CD14-positive monocyte (primary cell): ENCODE results near the gene GLCCI1. TPM values are rescaled to one million over a fixed set of nuclear protein-coding genes. Genes with fewer than 3 reads are reported as not detected.

Source experiments
- DNase-seq, 3 donors: peaks; one replicate each; pipeline ENCODE4 v3.0.0-alpha.2; 2011 to 2022
- H2AFZ ChIP-seq: 2 replicates; pipeline ENCODE4 v1.6.0; 2012; ENCODE audit warnings: mild to moderate bottlenecking, low read depth, low read length, inconsistent platforms; ENCODE audit not compliant: insufficient read depth, poor library complexity, severe bottlenecking
- H3K27ac ChIP-seq, 2 donors: 1 replicate in 1 of 2; 2 replicates in 1 of 2; pipeline ENCODE4 v1.5.1; 2012 to 2013; ENCODE audit warnings: low read length in 2 of 2, control low read depth in 1 of 2, inconsistent platforms in 1 of 2, low read depth in 1 of 2, mild to moderate bottlenecking in 1 of 2
- H3K27me3 ChIP-seq, 2 donors: one replicate each; pipeline versions ENCODE4 v1.6.0 to v1.6.1; 2011 to 2013; ENCODE audit warnings: low read length in 2 of 2; ENCODE audit not compliant: control insufficient read depth in 2 of 2, insufficient read depth in 2 of 2
- H3K36me3 ChIP-seq, 2 donors: replicated peaks in 1 of 2; 1 replicate in 1 of 2; 2 replicates in 1 of 2; pipeline versions ENCODE4 v1.5.1 to v1.6.1; 2012 to 2013; ENCODE audit warnings: low read length in 2 of 2, control low read depth in 1 of 2, inconsistent platforms in 1 of 2, mild to moderate bottlenecking in 1 of 2; ENCODE audit not compliant: insufficient read depth in 2 of 2, control insufficient read depth in 1 of 2
- H3K4me1 ChIP-seq, 2 donors: 1 replicate in 1 of 2; 2 replicates in 1 of 2; pipeline versions ENCODE4 v1.5.1 to v1.6.1; 2012 to 2013; ENCODE audit warnings: low read length in 2 of 2, control low read depth in 1 of 2, inconsistent platforms in 1 of 2, mild to moderate bottlenecking in 1 of 2, moderate library complexity in 1 of 2; ENCODE audit not compliant: insufficient read depth in 2 of 2, control insufficient read depth in 1 of 2
- H3K4me2 ChIP-seq: replicated peaks from 2 replicates; pipeline ENCODE3; 2012; ENCODE audit warnings: low read length, moderate library complexity, mild to moderate bottlenecking; ENCODE audit not compliant: poor library complexity, severe bottlenecking; ENCODE audit errors: extremely low read depth
- H3K4me3 ChIP-seq, 3 experiments: fragments of 200-600 bp in 1 of 3; sonication (generic) in 1 of 3; replicated peaks in 1 of 3; 1 replicate in 2 of 3; 2 replicates in 1 of 3; pipeline ENCODE4 v1.5.1; 2011 to 2013; ENCODE audit warnings: low read length in 3 of 3, mild to moderate bottlenecking in 3 of 3, control low read depth in 2 of 3, low read depth in 2 of 3, inconsistent platforms in 1 of 3, moderate library complexity in 1 of 3
- H3K79me2 ChIP-seq: 2 replicates; pipeline ENCODE4 v1.6.0; 2012; ENCODE audit warnings: mild to moderate bottlenecking, control low read depth, inconsistent platforms, low read length, moderate library complexity; ENCODE audit not compliant: insufficient read depth
- H3K9ac ChIP-seq: 2 replicates; pipeline ENCODE4 v1.6.0; 2017; ENCODE audit warnings: low read length, mild to moderate bottlenecking; ENCODE audit not compliant: insufficient read depth, poor library complexity, severe bottlenecking
- H3K9me3 ChIP-seq, 2 donors: replicated peaks in 1 of 2; 1 replicate in 1 of 2; 2 replicates in 1 of 2; pipeline versions ENCODE4 v1.5.1 to v1.6.1; 2012 to 2013; ENCODE audit warnings: low read length in 2 of 2, control low read depth in 1 of 2; ENCODE audit not compliant: control insufficient read depth in 1 of 2, insufficient read depth in 1 of 2
- H4K20me1 ChIP-seq: 2 replicates; pipeline ENCODE4 v1.6.0; 2012; ENCODE audit warnings: mild to moderate bottlenecking, low read length, control low read depth, moderate library complexity; ENCODE audit not compliant: insufficient read depth
- H3K27ac Mint-ChIP-seq, 7 donors: one replicate each; pipeline ENCODE4 v1.8.0; 2020; ENCODE audit warnings: mild to moderate bottlenecking in 7 of 7, mixed read lengths in 7 of 7, moderate library complexity in 6 of 7, inconsistent platforms in 2 of 7
- H3K27me3 Mint-ChIP-seq, 3 donors: one replicate each; pipeline ENCODE4 v1.8.0; 2021 to 2022; ENCODE audit warnings: low read depth in 3 of 3, mild to moderate bottlenecking in 3 of 3, mixed read lengths in 3 of 3, moderate library complexity in 3 of 3, inconsistent platforms in 1 of 3
- H3K36me3 Mint-ChIP-seq, 2 donors: one replicate each; pipeline ENCODE4 v1.8.0; 2020; ENCODE audit warnings: mixed read lengths in 2 of 2, inconsistent platforms in 1 of 2, mild to moderate bottlenecking in 1 of 2
- H3K4me1 Mint-ChIP-seq: one replicate; pipeline ENCODE4 v1.8.0; 2020; ENCODE audit warnings: mild to moderate bottlenecking, mixed read lengths
- H3K4me3 Mint-ChIP-seq, 2 donors: one replicate each; pipeline ENCODE4 v1.8.0; 2020; ENCODE audit warnings: mild to moderate bottlenecking in 2 of 2, mixed read lengths in 2 of 2, moderate library complexity in 1 of 2
- H3K9me3 Mint-ChIP-seq, 7 donors: one replicate each; pipeline ENCODE4 v1.8.0; 2020 to 2022; ENCODE audit warnings: mixed read lengths in 7 of 7, mild to moderate bottlenecking in 6 of 7, moderate library complexity in 6 of 7, inconsistent platforms in 2 of 7
- CTCF ChIP-seq: fragments of 200-600 bp; IDR thresholded peaks from one replicate; pipeline ENCODE4 v1.8.0; 2022; ENCODE audit warnings: antibody characterized with exemption, mild to moderate bottlenecking
- WGBS: methylation state at CpG from one replicate; pipeline ENCODE4 v1.1.5; 2013; ENCODE audit warnings: missing lambda C conversion rate; ENCODE audit not compliant: insufficient coverage; 5-methylcytosine and 5-hydroxymethylcytosine counted together
- intact Hi-C, 2 donors: fragments of 100-400 bp; cut with micrococcal nuclease; formaldehyde crosslinking; loops; one replicate each; pipeline versions ENCODE4 v1.15.0 to v1.15.1; 2023
- polyA plus RNA-seq, 3 donors: library from polyadenylated mRNA; depleted of rRNA in 1 of 3; unstranded in 2 of 3; stranded (reverse) in 1 of 3; fragments of 300-500 nt in 2 of 3; fragments of >200 nt in 1 of 3; fragmentation: Illumina TruSeq in 2 of 3; gene quantifications; 1 replicate in 2 of 3; 2 replicates in 1 of 3; pipeline ENCODE4 v1.2.3, GENCODE V29; 2012 to 2021

The GLCCI1 gene
- polyA plus RNA-seq, 3 donors = 0.89 to 2.1 (median 1.1) TPM

- no peak overlapping the region for H3K27ac Mint-ChIP-seq
- Histone ChIP-seq H3K36me3 (no peaks in the 10 kb centered on the region), H3K4me2 (no peak overlapping the region), H3K4me1 (no peaks in the 10 kb centered on the region), H3K27ac (no peak overlapping the region), H3K79me2 (no peaks in the 10 kb centered on the region), H3K9me3 (no peaks in the 10 kb centered on the region), H3K4me3 (no peak overlapping the region), H3K9ac (no peak overlapping the region), H3K27me3 (no peaks in the 10 kb centered on the region), H4K20me1 (no peaks in the 10 kb centered on the region), H2AFZ (no peak overlapping the region)
- H3K9me3 Mint-ChIP-seq = no peaks in the 10 kb centered on the region
- no CpG with 5 or more reads among the region's 1 CpG for WGBS
- H3K4me3 Mint-ChIP-seq = no peak overlapping the region
- intact Hi-C loops = no loop called here
- no peaks in the 10 kb centered on the region for H3K4me1 Mint-ChIP-seq
- no peak for TF ChIP-seq CTCF
- no peak for DNase-seq
- H3K27me3 Mint-ChIP-seq = peaks cover 0 to 2% (median 0%) of the 10 kb centered on the region in 3 donors
- no peaks in the 10 kb centered on the region for H3K36me3 Mint-ChIP-seq
These were observed 34.6 kb upstream of the GLCCI1 start for GRCh38 chr7:7933915-7934526.

GRCh38 chr7:7934945-7935344 lies 33.7 kb upstream of the GLCCI1 start:
- DNase-seq = no peak
- no peaks in the 10 kb centered on the region for H3K36me3 ChIP-seq
- H3K27ac Mint-ChIP-seq = no peak overlapping the region
- H3K4me1 ChIP-seq = no peaks in the 10 kb centered on the region
- no peaks in the 10 kb centered on the region for H3K9me3 Mint-ChIP-seq
- H3K27me3 Mint-ChIP-seq = peaks cover 0 to 2% (median 0%) of the 10 kb centered on the region in 3 donors
- no peaks in the 10 kb centered on the region for H4K20me1 ChIP-seq
- no peaks in the 10 kb centered on the region for H3K79me2 ChIP-seq
- no peak overlapping the region for H3K4me3 ChIP-seq
- 94% methylated on average over 2 of the region's 4 CpGs for WGBS
- H3K4me1 Mint-ChIP-seq = no peaks in the 10 kb centered on the region
- no peak overlapping the region for H2AFZ ChIP-seq
- TF ChIP-seq CTCF = no peak
- no peak overlapping the region for H3K9ac ChIP-seq
- no peak overlapping the region for H3K4me2 ChIP-seq
- H3K36me3 Mint-ChIP-seq = no peaks in the 10 kb centered on the region
- intact Hi-C loops = no loop called here
- H3K27ac ChIP-seq = no peak overlapping the region
- no peak overlapping the region for H3K4me3 Mint-ChIP-seq
- H3K27me3 ChIP-seq = no peaks in the 10 kb centered on the region
- no peaks in the 10 kb centered on the region for H3K9me3 ChIP-seq
